UCSD-AML1 (cell line): ENCODE results near the gene NINL.
"Not testable (repeated sequence)": the region's sequence is repeated elsewhere in the genome, so short reads cannot be mapped to it uniquely, and the experiment has no call there.

ENCODE experiments used
- DNase-seq: peaks from one replicate; lab custom pipeline; 2025; ENCODE audit not compliant: unreplicated experiment; lab: John Stamatoyannopoulos, UW

Gene NINL

DNA sequence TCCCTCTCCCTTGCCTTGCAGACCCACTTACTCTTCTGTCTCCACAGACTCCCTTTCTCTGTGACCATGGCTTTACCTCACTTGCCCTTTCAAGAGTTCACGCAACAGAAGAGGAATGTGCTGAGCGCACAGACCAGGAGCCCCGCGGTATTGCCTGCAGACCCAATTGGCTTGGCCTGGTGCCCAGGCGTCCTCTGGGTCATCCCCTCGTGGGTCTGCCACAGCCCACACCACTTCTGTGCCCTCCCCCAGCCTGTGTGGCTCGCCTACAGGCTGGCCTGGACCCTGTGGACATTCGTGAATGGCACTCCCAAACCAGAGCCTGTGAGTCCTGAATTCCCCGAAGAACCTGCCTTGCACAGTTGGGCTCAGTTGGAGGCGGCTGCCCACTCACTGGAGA, 15.3 kb upstream of the NINL start:
- DNase-seq: no peak

GRCh38 chr20:25592135-25592852, 7.0 kb upstream of the NINL start:
- DNase-seq: no peak

- DNase-seq: not testable (repeated sequence)
These were observed 5.4 kb upstream of the NINL start for GRCh38 chr20:25590778-25591177.

- DNase-seq: no peak
These were observed 3.2 kb upstream of the NINL start for GRCh38 chr20:25588491-25588890.

DNA sequence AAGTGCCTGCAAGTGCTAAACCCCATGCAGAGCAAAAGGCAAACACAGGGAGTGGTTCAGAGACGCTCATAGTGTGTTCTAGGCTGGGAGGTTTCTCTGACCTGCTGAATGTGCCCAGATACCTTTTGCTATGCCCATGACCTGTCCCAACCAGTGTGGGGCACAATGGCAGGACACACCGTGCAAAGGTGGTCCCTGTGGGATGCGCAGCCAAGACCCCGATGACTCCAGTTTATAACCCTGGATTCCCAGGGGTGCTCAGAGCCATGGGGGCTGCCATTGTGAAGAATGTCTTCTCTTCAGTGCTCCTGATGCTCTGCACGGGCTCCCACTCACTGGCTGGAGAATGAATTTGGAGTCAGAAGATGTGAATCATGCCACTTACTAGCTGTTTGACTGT, 2.2 kb upstream of the NINL start:
- DNase-seq: no peak

DNA sequence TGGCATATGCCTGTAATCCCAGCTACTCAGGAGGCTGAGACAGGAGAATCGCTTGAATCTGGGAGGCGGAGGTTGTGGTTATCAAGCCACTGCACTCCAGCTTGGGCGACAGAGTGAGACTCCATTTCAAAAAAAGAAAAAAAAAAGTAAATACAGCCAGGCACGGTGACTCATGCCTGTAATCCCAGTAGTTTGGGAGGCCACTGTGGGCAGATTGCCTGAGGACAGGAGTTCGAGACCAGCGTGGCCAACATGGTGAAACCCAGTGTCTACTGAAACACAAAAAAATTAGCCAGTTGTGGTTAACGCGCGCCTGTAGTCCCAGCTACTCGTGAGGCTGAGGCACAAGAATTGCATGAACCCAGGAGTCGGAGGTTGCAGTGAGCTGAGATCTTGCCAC, 1.5 kb upstream of the NINL start:
- no peak for DNase-seq

DNA sequence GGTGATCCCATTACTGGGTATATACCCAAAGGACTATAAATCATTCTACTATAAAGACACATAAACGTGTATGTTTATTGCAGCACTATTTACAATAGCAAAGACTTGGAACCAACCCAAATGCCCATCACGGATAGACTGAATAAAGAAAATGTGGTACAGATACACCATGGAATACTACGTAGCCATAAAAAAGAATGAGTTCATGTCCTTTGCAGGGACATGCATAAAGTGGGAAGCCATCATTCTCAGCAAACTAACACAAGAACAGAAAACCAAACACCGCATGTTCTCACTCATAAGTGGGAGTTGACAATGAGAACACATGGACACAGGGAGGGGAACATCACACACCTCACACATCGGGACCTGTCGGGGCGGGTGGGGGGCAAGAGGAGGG, 1.7 kb downstream of the NINL start:
- DNase-seq: not testable (repeated sequence)

DNA sequence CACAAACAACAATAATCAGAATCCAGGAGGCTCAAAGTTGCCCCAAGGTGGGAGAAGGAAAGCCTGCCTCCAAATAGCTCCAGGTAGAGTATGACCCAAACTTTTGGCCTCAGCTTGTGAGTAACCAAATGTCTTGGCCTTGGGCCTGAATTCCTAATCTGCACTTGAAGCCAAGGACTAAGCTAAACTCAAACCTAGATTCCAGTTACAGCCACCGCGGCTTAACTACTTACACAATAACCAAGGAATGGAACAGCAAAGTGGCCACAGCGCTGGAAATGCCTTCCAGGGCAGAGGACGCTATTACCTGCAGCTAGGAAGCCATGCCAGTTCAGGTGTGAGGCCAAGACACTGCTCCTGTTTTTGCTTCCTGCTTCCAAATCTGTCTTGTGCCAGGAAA, 4.6 kb downstream of the NINL start:
- no peak for DNase-seq

DNA sequence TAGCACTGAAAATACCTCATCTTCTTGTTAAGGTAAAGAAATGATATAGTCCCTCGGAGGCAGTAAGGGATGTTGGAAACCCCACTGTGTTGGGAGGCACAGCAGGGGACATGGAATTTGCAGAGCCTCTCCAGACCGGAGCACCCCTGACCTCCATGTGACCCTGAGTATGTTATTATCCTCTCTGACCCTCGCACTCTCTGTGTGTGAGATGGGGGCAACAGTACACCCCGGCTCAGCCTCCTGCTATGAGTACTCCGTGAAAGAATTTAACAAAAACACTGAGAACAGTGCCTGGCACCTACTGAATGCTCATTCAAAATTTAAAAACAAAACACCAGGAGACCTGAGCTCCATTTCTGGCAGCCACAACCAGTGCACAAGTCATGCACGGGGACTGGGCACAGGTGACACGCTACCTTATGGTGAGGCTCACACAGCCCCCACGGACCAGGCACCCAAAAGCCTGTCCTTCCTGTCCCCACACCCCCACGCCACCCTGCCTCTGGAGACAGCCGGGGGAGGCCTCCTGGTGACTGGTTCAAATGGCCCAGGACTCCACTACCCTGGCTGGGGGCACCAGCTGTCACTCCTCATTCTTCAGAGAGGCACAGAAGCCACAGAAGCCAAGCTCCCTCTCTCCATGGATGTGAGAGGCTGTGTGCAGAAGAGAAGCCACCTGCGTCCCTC, 6.1 kb downstream of the NINL start:
- DNase-seq: no peak

- DNase-seq: no peak
These were observed 8.4 kb downstream of the NINL start for GRCh38 chr20:25576783-25577530.

- no peak for DNase-seq
These were observed 10.9 kb downstream of the NINL start for GRCh38 chr20:25574411-25574810.

DNA sequence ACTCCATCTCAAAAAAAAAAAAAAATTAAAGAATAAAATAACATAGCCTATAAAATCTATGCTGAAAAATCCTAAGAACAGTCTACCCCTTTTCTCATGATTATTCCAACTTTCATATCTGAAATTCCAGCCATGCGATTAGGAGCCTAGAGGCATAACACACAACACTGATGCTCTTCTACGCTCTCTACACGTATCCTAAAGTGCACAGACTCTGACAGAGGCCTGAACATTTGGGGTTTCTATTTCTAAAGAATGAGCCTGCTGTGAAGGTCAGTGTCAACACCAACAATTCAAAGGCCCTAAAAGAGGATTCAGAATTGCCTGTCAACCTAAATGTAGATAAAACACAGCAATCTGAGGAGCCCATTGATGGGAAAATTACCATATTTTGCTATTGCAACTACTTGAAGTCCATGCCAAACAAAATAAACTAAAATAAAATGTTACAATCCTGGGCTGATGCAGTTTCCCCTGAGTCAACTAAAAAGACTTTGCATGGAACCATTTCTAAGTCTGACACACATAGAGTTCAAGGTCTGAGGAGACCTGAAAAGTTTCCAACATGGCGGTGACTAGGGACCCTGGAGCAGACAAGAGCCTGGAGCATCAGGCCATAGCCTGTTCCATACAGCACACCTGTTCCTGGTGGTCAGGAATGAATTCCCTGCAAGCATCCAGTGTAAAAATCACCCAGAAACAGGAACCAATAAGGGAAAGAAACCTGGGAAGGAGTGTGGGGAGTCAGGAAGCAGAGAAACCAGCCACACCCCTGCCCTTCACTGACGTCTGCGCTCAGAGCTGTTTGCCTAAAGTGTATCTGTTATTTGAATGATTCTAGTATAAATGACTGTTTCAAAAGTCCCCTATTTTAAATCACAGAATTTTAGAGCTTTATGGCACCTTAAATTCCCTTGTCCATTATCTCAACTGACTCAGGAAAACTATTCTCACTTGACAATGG, 11.8 kb downstream of the NINL start:
- DNase-seq: no peak

GRCh38 chr20:25571817-25572216, 13.5 kb downstream of the NINL start:
- no peak for DNase-seq

DNA sequence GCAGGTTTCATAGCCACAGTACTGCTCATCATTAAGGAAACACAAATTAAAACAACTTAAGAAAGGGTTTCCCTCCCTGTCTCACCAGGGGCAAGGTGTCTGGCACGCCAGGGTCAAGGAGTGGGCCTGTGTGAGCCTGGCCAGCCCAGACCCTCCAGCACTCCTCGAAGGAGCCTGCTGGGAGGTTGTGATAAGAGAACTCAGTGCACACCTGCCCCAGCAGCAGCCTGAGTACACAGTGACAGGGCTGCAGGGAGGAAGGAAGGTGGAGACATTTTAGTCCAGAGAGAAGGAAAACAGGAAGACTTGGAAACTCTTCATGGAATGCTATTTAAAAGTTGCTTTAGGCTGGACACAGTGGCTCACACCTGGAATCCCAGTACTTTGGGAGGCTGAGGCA, 14.1 kb downstream of the NINL start:
- DNase-seq: no peak

- DNase-seq: no peak
These were observed 15.2 kb downstream of the NINL start for GRCh38 chr20:25570148-25570530.

- DNase-seq: no peak
These were observed 18.0 kb downstream of the NINL start for GRCh38 chr20:25567286-25567685.

GRCh38 chr20:25566821-25567220, 18.5 kb downstream of the NINL start:
- no peak for DNase-seq

DNA sequence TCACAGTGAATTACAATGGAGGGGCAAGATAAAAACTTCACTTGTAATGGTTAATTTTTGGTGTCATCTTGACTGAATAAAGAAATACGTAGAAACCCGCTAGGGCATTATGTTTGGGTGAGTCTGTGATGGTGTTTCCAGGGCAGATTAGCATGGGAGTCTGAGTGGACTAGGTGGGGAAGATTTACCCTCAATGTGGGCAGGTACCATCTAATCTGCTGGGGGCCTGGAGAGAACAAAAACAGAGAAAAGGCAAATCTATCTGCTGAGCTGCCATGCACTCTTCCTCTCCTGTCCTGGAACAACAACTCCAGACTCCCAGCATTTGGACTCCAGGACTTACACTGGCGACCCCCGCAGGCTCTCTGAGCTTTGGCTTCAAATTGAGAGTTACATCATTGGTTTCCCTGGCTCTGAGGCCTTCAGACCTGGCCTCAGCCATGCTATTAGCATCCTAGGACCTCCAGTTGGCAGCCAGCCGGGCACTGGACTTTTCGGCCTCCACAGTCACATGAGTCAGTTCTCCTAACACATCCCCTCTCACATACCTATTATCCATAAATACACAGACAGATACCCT, 19.7 kb downstream of the NINL start:
- DNase-seq: no peak

DNA sequence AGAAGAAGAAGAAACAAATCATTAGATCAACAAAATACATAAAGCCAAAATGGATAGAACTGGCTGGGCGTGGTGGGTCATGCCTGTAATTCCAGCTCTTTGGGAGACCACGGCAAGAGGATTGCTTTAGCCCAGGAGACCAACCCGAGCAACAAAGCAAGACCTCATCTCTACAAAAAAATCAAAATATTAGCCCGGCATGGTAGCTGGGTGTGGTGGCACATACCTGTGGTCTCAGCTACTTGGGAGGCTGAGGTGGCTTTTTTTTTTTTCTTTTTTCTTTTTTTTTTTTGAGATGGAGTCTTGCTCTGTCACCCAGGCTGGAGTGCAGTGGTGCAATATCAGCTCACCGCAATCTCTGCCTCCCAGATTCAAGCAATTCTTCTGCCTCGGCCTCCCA, 21.5 kb downstream of the NINL start:
- no peak for DNase-seq

DNA sequence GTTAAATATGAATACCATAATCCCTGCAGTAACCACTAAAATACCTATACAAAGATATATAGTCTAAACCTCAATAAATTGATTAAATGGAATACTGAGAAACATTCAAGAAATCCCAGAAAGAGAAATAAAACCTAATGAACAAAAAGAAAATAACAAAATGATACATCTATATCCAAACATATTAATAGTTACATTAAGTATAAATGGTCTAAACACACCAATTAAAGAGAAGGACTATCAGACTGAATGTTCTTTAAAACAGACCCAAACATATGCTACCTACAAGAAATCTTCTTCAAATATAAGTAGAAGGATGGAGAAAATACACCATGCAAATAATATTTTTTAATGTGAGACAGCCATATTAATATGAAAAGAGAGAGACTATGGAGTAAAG, 22.0 kb downstream of the NINL start:
- no peak for DNase-seq

- DNase-seq: not testable (repeated sequence)
These were observed 23.6 kb downstream of the NINL start for GRCh38 chr20:25561771-25562170.
